SU-DHL-6 (cell line): ENCODE measurements around the gene OR4D10.
"Not testable (repeated sequence)": the region's sequence is repeated elsewhere in the genome, so short reads cannot be mapped to it uniquely, and the experiment has no call there.

ENCODE experiments used
- CTCF ChIP-seq: fragments of 200-600 bp; sonication (generic); IDR thresholded peaks from one replicate; pipeline ENCODE4 v1.5.1; 2017; ENCODE audit warnings: antibody characterized with exemption, mild to moderate bottlenecking, low read length, moderate library complexity; ENCODE audit not compliant: insufficient read depth, poor library complexity, severe bottlenecking
- EZH2phosphoT487 ChIP-seq: fragments of 200-600 bp; sonication (generic), shearing (Covaris generic); conservative IDR thresholded peaks from 2 replicates; pipeline ENCODE4 v1.6.1; 2018; ENCODE audit warnings: mild to moderate bottlenecking, antibody characterized with exemption, low read length, moderate library complexity, mixed read lengths

- TF ChIP-seq CTCF, EZH2phosphoT487: not testable (repeated sequence)
These were observed 47.0 kb downstream of the OR4D10 start for GRCh38 chr11:59520139-59520538.
